Gastroesophageal sphincter (tissue), 3 donors: ENCODE measurements around the gene TSPAN9.

ENCODE experiments used
- POLR2AphosphoS5 ChIP-seq: sonication (generic); formaldehyde crosslinking; IDR thresholded peaks from one replicate; pipeline ENCODE4 v1.6.1; 2017; ENCODE audit warnings: antibody characterized with exemption
- TF ChIP-seq, protein P1 (sequence below), 4 experiments: fragments of 200-600 bp in 2 of 4; fragments of 450-650 bp in 2 of 4; sonication (generic) in 1 of 4; IDR thresholded peaks; one replicate each; pipeline ENCODE4 v1.5.1; 2017 to 2019; ENCODE audit warnings: antibody characterized with exemption in 4 of 4, mild to moderate bottlenecking in 2 of 4, moderate library complexity in 2 of 4

DNA sequence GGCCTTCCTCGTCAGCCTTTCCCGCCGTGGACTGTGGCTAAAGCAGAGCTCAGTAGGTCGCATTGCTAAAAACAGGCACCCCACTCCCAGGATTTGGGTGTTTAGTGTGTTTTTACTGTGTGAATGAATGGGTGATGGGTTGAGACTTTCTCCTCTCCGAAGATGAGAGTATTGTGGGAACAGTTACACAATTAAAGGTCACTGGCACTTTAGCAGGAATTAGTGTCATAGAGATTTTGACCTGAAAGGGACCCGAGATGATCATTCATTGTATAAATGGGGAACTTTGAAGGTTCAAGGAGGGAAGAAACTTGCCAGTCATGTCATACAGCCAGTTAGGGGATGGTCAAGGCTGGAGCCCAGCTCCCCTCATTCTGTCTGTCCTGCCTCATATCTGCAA lies 56.9 kb downstream of the TSPAN9 start:
- TF ChIP-seq, protein P1, sequence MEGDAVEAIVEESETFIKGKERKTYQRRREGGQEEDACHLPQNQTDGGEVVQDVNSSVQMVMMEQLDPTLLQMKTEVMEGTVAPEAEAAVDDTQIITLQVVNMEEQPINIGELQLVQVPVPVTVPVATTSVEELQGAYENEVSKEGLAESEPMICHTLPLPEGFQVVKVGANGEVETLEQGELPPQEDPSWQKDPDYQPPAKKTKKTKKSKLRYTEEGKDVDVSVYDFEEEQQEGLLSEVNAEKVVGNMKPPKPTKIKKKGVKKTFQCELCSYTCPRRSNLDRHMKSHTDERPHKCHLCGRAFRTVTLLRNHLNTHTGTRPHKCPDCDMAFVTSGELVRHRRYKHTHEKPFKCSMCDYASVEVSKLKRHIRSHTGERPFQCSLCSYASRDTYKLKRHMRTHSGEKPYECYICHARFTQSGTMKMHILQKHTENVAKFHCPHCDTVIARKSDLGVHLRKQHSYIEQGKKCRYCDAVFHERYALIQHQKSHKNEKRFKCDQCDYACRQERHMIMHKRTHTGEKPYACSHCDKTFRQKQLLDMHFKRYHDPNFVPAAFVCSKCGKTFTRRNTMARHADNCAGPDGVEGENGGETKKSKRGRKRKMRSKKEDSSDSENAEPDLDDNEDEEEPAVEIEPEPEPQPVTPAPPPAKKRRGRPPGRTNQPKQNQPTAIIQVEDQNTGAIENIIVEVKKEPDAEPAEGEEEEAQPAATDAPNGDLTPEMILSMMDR (IDR thresholded peaks at IDR 0.05), result no peak
- no peak for TF ChIP-seq POLR2AphosphoS5
